H1 (cell line): ENCODE results near the gene COX6A2. TPM values are rescaled to one million over a fixed set of nuclear protein-coding genes. Genes with fewer than 3 reads are reported as not detected.
A peak's percentile ranks its signal among the peaks of the same experiment; 100 is the strongest.

Experiments
- CTCF ChIA-PET: fragments of 300-600 bp; sonication (Branson Sonifier 250); formaldehyde crosslinking; loops from one replicate; lab custom pipeline; 2021; ENCODE audit not compliant: partially characterized antibody; lab: Charles Lee
- POLR2A ChIA-PET: fragments of 300-600 bp; sonication (Branson Sonifier 250); formaldehyde crosslinking; loops from one replicate; lab custom pipeline; 2021; ENCODE audit warnings: inconsistent platforms; ENCODE audit not compliant: partially characterized antibody; lab: Charles Lee
- DNase-seq, 2 experiments: peaks; one replicate each; pipeline versions ENCODE4 v3.0.0 to v3.0.0-alpha.2; 2010 to 2022; ENCODE audit warnings: low spot score in 2 of 2, low read depth in 1 of 2, mixed read lengths in 1 of 2
- FAIRE-seq: peaks from 2 replicates; lab custom pipeline; 2011; peaks lifted over from hg19 to GRCh38; lab: Jason Lieb, UNC
- H2AFZ ChIP-seq: 2 replicates; pipeline ENCODE4 v1.8.1; 2012; ENCODE audit warnings: low read length, inconsistent platforms
- H2AK5ac ChIP-seq: 2 replicates; pipeline ENCODE4 v1.6.1; 2013; ENCODE audit warnings: low read depth, low read length
- H2BK120ac ChIP-seq: replicated peaks from 2 replicates; pipeline ENCODE3; 2013; ENCODE audit warnings: low read depth, low read length, inconsistent platforms
- H2BK12ac ChIP-seq: 2 replicates; pipeline ENCODE4 v1.6.1; 2013; ENCODE audit warnings: low read depth, low read length
- H2BK15ac ChIP-seq: 2 replicates; pipeline ENCODE4 v1.6.1; 2013; ENCODE audit warnings: low read length
- H2BK20ac ChIP-seq: 2 replicates; pipeline ENCODE4 v1.6.1; 2013; ENCODE audit warnings: low read length
- H2BK5ac ChIP-seq: 2 replicates; pipeline ENCODE4 v1.6.1; 2013; ENCODE audit warnings: low read depth, low read length
- H3K14ac ChIP-seq: 2 replicates; pipeline ENCODE4 v1.6.1; 2013; ENCODE audit warnings: inconsistent platforms; ENCODE audit not compliant: insufficient read length
- H3K18ac ChIP-seq: 2 replicates; pipeline ENCODE4 v1.6.1; 2013; ENCODE audit warnings: low read length; ENCODE audit errors: extremely low read depth
- H3K23ac ChIP-seq: 2 replicates; pipeline ENCODE4 v1.6.1; 2013; ENCODE audit warnings: inconsistent platforms; ENCODE audit not compliant: insufficient read length
- H3K23me2 ChIP-seq: 2 replicates; pipeline ENCODE4 v1.6.1; 2013; ENCODE audit warnings: low read depth, low read length
- H3K27ac ChIP-seq: 2 replicates; pipeline ENCODE4 v1.6.1; 2011; ENCODE audit warnings: low read depth, low read length, inconsistent platforms
- H3K27me3 ChIP-seq, 4 experiments: replicated peaks in 1 of 4; 1 replicate in 1 of 4; 2 replicates in 3 of 4; pipeline versions ENCODE4 v1.6.1 to v1.8.1; 2011 to 2013; ENCODE audit warnings: low read length in 3 of 4, mild to moderate bottlenecking in 3 of 4, inconsistent platforms in 2 of 4, mixed read lengths in 2 of 4, moderate library complexity in 1 of 4; ENCODE audit not compliant: control insufficient read depth in 3 of 4, insufficient read depth in 3 of 4; ENCODE audit errors: extremely low read depth in 1 of 4
- H3K36me3 ChIP-seq, 4 experiments: 2 replicates each; pipeline versions ENCODE4 v1.6.1 to v1.8.1; 2011 to 2013; ENCODE audit warnings: mild to moderate bottlenecking in 4 of 4, low read length in 3 of 4, moderate library complexity in 2 of 4, control low read depth in 1 of 4, inconsistent platforms in 1 of 4; ENCODE audit not compliant: insufficient read depth in 4 of 4, control insufficient read depth in 2 of 4
- H3K4ac ChIP-seq: replicated peaks from 2 replicates; pipeline ENCODE3; 2013; ENCODE audit warnings: low read length, low read depth, mixed read lengths, inconsistent platforms; ENCODE audit not compliant: insufficient read length
- H3K4me1 ChIP-seq, 4 experiments: replicated peaks in 1 of 4; 1 replicate in 1 of 4; 2 replicates in 3 of 4; pipeline versions ENCODE4 v1.6.1 to v1.8.1; 2011 to 2013; ENCODE audit warnings: low read length in 3 of 4, inconsistent platforms in 2 of 4, mixed read lengths in 1 of 4; ENCODE audit not compliant: insufficient read depth in 4 of 4, control insufficient read depth in 3 of 4
- H3K4me2 ChIP-seq, 2 experiments: 2 replicates each; pipeline versions ENCODE4 v1.6.1 to v1.8.1; 2011 to 2013; ENCODE audit warnings: low read depth in 2 of 2, low read length in 2 of 2, control low read depth in 1 of 2, inconsistent platforms in 1 of 2, mild to moderate bottlenecking in 1 of 2; ENCODE audit not compliant: insufficient read depth in 1 of 2
- H3K4me3 ChIP-seq, 4 experiments: fragments of 200-600, 300-600 bp in 1 of 4; sonication (generic), shearing (Covaris generic), sonication (Bioruptor Twin) in 1 of 4; 2 replicates each; pipeline versions ENCODE4 v1.5.1 to v1.8.1; 2011 to 2016; ENCODE audit warnings: low read length in 4 of 4, low read depth in 3 of 4, control low read depth in 2 of 4, inconsistent platforms in 2 of 4, mild to moderate bottlenecking in 2 of 4, mixed read lengths in 1 of 4, moderate library complexity in 1 of 4; ENCODE audit not compliant: insufficient read depth in 2 of 4; ENCODE audit errors: extremely low read depth in 1 of 4
- H3K56ac ChIP-seq: replicated peaks from 2 replicates; pipeline ENCODE3; 2013; ENCODE audit warnings: low read depth, mild to moderate bottlenecking, mixed read lengths, low read length, inconsistent platforms; ENCODE audit not compliant: insufficient read length
- H3K79me1 ChIP-seq: 2 replicates; pipeline ENCODE4 v1.6.1; 2013; ENCODE audit warnings: low read depth, low read length, control low read depth
- H3K79me2 ChIP-seq, 2 experiments: 2 replicates each; pipeline versions ENCODE4 v1.6.1 to v1.8.1; 2012 to 2013; ENCODE audit warnings: low read length in 2 of 2, mild to moderate bottlenecking in 2 of 2, inconsistent platforms in 1 of 2; ENCODE audit not compliant: insufficient read depth in 2 of 2, control insufficient read depth in 1 of 2
- H3K9ac ChIP-seq, 4 experiments: replicated peaks in 1 of 4; 1 replicate in 1 of 4; 2 replicates in 3 of 4; pipeline versions ENCODE4 v1.6.1 to v1.8.1; 2011 to 2013; ENCODE audit warnings: low read depth in 3 of 4, low read length in 3 of 4, control low read depth in 2 of 4, mild to moderate bottlenecking in 2 of 4, moderate library complexity in 2 of 4, inconsistent platforms in 1 of 4; ENCODE audit errors: extremely low read depth in 1 of 4
- H3K9me3 ChIP-seq, 2 experiments: 2 replicates each; pipeline versions ENCODE4 v1.6.1 to v1.8.1; 2012 to 2013; ENCODE audit warnings: mild to moderate bottlenecking in 2 of 2, moderate library complexity in 2 of 2, control low read depth in 1 of 2, inconsistent platforms in 1 of 2, low read depth in 1 of 2, low read length in 1 of 2, mixed read lengths in 1 of 2; ENCODE audit not compliant: insufficient read depth in 2 of 2
- H4K20me1 ChIP-seq, 2 experiments: replicated peaks in 1 of 2; 2 replicates each; pipeline versions ENCODE3 to v1.8.1; 2011 to 2013; ENCODE audit warnings: inconsistent platforms in 2 of 2, low read length in 2 of 2, mild to moderate bottlenecking in 1 of 2; ENCODE audit not compliant: insufficient read depth in 2 of 2, control insufficient read depth in 1 of 2
- H4K5ac ChIP-seq: 2 replicates; pipeline ENCODE4 v1.6.1; 2013; ENCODE audit warnings: low read length, low read depth, mixed read lengths, inconsistent platforms; ENCODE audit not compliant: insufficient read length
- H4K8ac ChIP-seq: 2 replicates; pipeline ENCODE4 v1.8.0; 2013; ENCODE audit warnings: mild to moderate bottlenecking, moderate library complexity, low read length, inconsistent platforms; ENCODE audit not compliant: insufficient read depth; ENCODE audit errors: extremely low read depth
- H4K91ac ChIP-seq: replicated peaks from 2 replicates; pipeline ENCODE3; 2013; ENCODE audit warnings: low read length, mixed read lengths, inconsistent platforms; ENCODE audit not compliant: insufficient read length
- CEBPB ChIP-seq: IDR thresholded peaks from 2 replicates; pipeline ENCODE4 v1.6.1; 2012; ENCODE audit warnings: low read depth, low read length
- HDAC6 ChIP-seq: IDR thresholded peaks from one replicate; pipeline ENCODE4 v1.7.1; 2012; ENCODE audit warnings: low read depth, mild to moderate bottlenecking, inconsistent platforms, low read length, moderate library complexity
- JUN ChIP-seq: IDR thresholded peaks from 2 replicates; pipeline ENCODE4 v1.6.1; 2011; ENCODE audit warnings: low read depth, mild to moderate bottlenecking, improper control_type of control experiment, low read length
- KDM1A ChIP-seq: fragments of 200-600, 300-600 bp; sonication (generic); IDR thresholded peaks from 2 replicates; pipeline ENCODE4 v1.7.1; 2016; ENCODE audit warnings: mild to moderate bottlenecking, low read length, borderline replicate concordance
- RAD21 ChIP-seq, 2 experiments: IDR thresholded peaks in 1 of 2; conservative IDR thresholded peaks in 1 of 2; 2 replicates each; pipeline ENCODE4 v1.6.1; 2011; ENCODE audit warnings: low read depth in 2 of 2, low read length in 2 of 2, improper control_type of control experiment in 1 of 2, inconsistent platforms in 1 of 2, mild to moderate bottlenecking in 1 of 2, moderate library complexity in 1 of 2
- TAF1 ChIP-seq: IDR thresholded peaks from 2 replicates; pipeline ENCODE4 v1.6.1; 2011; ENCODE audit warnings: mild to moderate bottlenecking, low read depth, low read length
- ZNF274 ChIP-seq: IDR thresholded peaks from 2 replicates; pipeline ENCODE4 v1.7.0; 2012; ENCODE audit warnings: low read length, borderline replicate concordance; ENCODE audit errors: extremely low read depth
- WGBS, 2 experiments: shearing (Covaris generic) in 1 of 2; methylation state at CpG; one replicate each; pipeline versions ENCODE4 v1.1.6 to v1.1.7; 2013 to 2015; ENCODE audit warnings: low lambda C conversion rate in 2 of 2, mixed read lengths in 2 of 2, inconsistent platforms in 1 of 2, low coverage in 1 of 2, missing lambda C conversion rate in 1 of 2; ENCODE audit not compliant: insufficient replicate concordance in 2 of 2, insufficient coverage in 1 of 2, insufficient read length in 1 of 2; ENCODE audit errors: extremely low coverage in 1 of 2, missing lambda C conversion rate in 1 of 2; 5-methylcytosine and 5-hydroxymethylcytosine counted together
- polyA plus RNA-seq, 7 experiments: library from polyadenylated mRNA; depleted of rRNA in 3 of 7; stranded (reverse) in 5 of 7; unstranded in 2 of 7; fragments of >200 nt in 5 of 7; fragments of 200-250 nt in 2 of 7; gene quantifications; 1 replicate in 5 of 7; 2 replicates in 1 of 7; 4 replicates in 1 of 7; pipeline versions ENCODE4 v1.2.1 to v1.2.3, GENCODE V29; 2011 to 2013; ENCODE audit warnings: missing spikeins in 2 of 7, mixed read lengths in 2 of 7
- total RNA-seq: library from RNA; stranded (reverse); fragmentation: NEBNext Ultra II Directional; extraction: Animal tissue kit (Norgen Biotek cat#: 25700); gene quantifications from 2 replicates; pipeline ENCODE4 v1.2.1, GENCODE V29; 2021
- TF ChIP-seq, protein P1 (sequence below), 3 experiments: IDR thresholded peaks; 1 replicate in 2 of 3; 2 replicates in 1 of 3; pipeline versions ENCODE4 v1.5.1 to v1.6.1; 2011; ENCODE audit warnings: low read length in 3 of 3, mild to moderate bottlenecking in 3 of 3, inconsistent platforms in 2 of 3, low read depth in 1 of 3, moderate library complexity in 1 of 3; ENCODE audit not compliant: insufficient read depth in 1 of 3; ENCODE audit errors: control extremely low read depth in 1 of 3

Gene COX6A2
- total and polyA plus RNA-seq, 2 of the 8 experiments (the other 6 are each of a cell fraction or from before 2014, with no cell fraction given): 0.79 TPM; not detected in 1

DNA sequence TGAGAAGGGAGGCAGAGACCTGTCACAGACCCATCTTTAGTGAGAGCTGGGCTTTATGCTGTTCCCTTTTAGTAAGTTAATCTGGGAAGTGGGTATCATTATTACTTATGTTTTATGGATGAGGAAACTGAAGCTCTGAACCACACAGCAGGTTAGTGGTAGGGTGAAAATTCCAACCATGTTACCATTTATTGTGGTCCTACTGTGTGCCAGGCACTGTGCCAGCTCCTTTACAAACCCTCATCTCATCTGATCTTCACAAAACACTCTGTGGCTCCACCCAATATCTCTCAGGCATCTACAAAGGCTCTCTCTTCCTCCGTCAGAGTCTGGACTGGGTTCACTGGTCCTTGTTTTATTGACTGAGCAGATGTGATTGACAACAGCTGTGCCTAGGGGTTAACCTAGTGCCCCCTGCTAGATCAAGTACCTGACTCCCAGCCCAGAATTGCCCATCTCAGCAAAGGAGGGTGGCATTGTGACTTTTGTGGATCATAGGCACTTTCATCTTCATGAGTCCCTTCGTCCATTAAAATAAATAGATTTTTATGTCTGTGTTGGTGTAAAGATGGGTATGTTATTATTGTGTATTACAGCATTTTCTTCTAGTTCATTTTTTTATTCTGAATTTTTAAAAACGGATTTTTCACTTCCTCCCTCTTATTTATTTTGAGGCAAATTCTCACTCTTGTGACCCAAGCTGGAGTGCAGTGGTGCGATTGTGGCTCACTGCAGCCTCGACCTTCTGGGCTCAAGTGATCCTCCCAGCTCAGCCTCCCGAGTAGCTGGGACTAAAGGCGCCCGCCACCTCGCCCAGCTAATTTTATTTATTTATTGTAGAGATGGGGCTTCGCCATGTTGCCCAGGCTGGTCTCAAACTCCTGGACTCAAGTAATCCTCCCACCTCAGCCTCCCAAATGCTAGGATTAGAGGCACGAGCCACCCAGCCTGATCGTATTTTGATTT lies 46.9 kb upstream of the COX6A2 start:
- no peak overlapping the region for H3K14ac ChIP-seq
- no peak overlapping the region for H3K18ac ChIP-seq
- H3K56ac ChIP-seq: no peak overlapping the region
- no peak for DNase-seq
- no peak overlapping the region for H2AFZ ChIP-seq
- no peak overlapping the region for H2AK5ac ChIP-seq
- H4K8ac ChIP-seq: no peak overlapping the region
- H3K79me2 ChIP-seq: no peaks in the 10 kb centered on the region
- peaks cover 0 to 3% of the 10 kb centered on the region in 2 experiments for H4K20me1 ChIP-seq
- no peak overlapping the region for H3K4ac ChIP-seq
- 89% methylated on average over 12 of the region's 12 CpGs; no CpG with 5 or more reads in 1 of the 2 experiments for WGBS, 2 experiments
- H2BK20ac ChIP-seq: no peak overlapping the region
- H2BK15ac ChIP-seq: no peak overlapping the region
- peaks cover 19% of the 10 kb centered on the region; the same call in 1 of the 2 replicates for H3K23me2 ChIP-seq
- no peaks in the 10 kb centered on the region for H3K79me1 ChIP-seq
- no peak overlapping the region for H3K27ac ChIP-seq
- H2BK12ac ChIP-seq: no peak overlapping the region
- H4K91ac ChIP-seq: no peak overlapping the region
- no peak overlapping the region for H2BK120ac ChIP-seq
- H3K27me3 ChIP-seq: peaks cover 2 to 43% (median 36%) of the 10 kb centered on the region in 4 experiments
- no peak overlapping the region for H4K5ac ChIP-seq
- peak overlapping the region in 1 of 4 experiments; percentile 79; a peak in 1 of 8 replicates for H3K4me3 ChIP-seq
- no peak for FAIRE-seq
- H3K4me2 ChIP-seq: peak overlapping the region in 1 of 2 experiments; percentile 62; a peak in 1 of 4 replicates
- H3K36me3 ChIP-seq: no peaks in the 10 kb centered on the region
- no peak overlapping the region for H3K23ac ChIP-seq
- no peak overlapping the region for H2BK5ac ChIP-seq
- no peaks in the 10 kb centered on the region for H3K9me3 ChIP-seq
- ChIA-PET POLR2A (interaction anchor here (0.7 to 6.0 kb wide), 3 partner anchors 13 to 32 kb away, joined by 3 to 40 read pairs (median 31); partner anchors contain the start of genes ARMC5 and ZNF843), CTCF (interaction anchor here (0.6 to 5.1 kb wide), 6 partner anchors 14 to 260 kb away, joined by 3 to 35 read pairs (median 3); no protein-coding TSS in a partner anchor)
- H3K4me1 ChIP-seq: peaks cover 0 to 12% (median 3%) of the 10 kb centered on the region in 4 experiments; a peak in 5 of 7 replicates
- H3K9ac ChIP-seq: no peak overlapping the region
- TF ChIP-seq HDAC6: no peak
- no peak for TF ChIP-seq TAF1
- TF ChIP-seq KDM1A: no peak
- TF ChIP-seq, protein P1, sequence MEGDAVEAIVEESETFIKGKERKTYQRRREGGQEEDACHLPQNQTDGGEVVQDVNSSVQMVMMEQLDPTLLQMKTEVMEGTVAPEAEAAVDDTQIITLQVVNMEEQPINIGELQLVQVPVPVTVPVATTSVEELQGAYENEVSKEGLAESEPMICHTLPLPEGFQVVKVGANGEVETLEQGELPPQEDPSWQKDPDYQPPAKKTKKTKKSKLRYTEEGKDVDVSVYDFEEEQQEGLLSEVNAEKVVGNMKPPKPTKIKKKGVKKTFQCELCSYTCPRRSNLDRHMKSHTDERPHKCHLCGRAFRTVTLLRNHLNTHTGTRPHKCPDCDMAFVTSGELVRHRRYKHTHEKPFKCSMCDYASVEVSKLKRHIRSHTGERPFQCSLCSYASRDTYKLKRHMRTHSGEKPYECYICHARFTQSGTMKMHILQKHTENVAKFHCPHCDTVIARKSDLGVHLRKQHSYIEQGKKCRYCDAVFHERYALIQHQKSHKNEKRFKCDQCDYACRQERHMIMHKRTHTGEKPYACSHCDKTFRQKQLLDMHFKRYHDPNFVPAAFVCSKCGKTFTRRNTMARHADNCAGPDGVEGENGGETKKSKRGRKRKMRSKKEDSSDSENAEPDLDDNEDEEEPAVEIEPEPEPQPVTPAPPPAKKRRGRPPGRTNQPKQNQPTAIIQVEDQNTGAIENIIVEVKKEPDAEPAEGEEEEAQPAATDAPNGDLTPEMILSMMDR (IDR thresholded peaks at IDR 0.05; ENCODE audit: control extremely low read depth in 1 of 3, insufficient read depth in 1 of 3, low read depth in 1 of 3, low read length in 3 of 3): no peak
- no peak for TF ChIP-seq CEBPB
- no peak for TF ChIP-seq RAD21 (IDR thresholded peaks at IDR 0.05 in 1 of 2, conservative IDR thresholded peaks at IDR 0.05 in 1 of 2; ENCODE audit: low read depth in 2 of 2, low read length in 2 of 2)
- no peak for TF ChIP-seq ZNF274
- no peak for TF ChIP-seq JUN
